T-helper 2 cell treated with Interferon-gamma antibody and Interleukin-4, amounts not matched to agents 100 ng/mL and 5 ng/mL, for 36 hours (primary cell): ENCODE results near the gene EML3. TPM values are rescaled to one million over a fixed set of nuclear protein-coding genes. Genes with fewer than 3 reads are reported as not detected.
"Not testable (repeated sequence)": the region's sequence is repeated elsewhere in the genome, so short reads cannot be mapped to it uniquely, and the experiment has no call there.

Experiments used
- intact Hi-C: fragments of 100-400 bp; cut with micrococcal nuclease; formaldehyde crosslinking; loops from one replicate; pipeline ENCODE4 v1.15.1; 2023
- total RNA-seq: library from RNA; stranded (reverse); gene quantifications from 2 replicates; pipeline ENCODE4 v1.2.3, GENCODE V29; 2022

EML3 gene
- total RNA-seq, 1 donor from 2014 or later: 133 TPM

DNA sequence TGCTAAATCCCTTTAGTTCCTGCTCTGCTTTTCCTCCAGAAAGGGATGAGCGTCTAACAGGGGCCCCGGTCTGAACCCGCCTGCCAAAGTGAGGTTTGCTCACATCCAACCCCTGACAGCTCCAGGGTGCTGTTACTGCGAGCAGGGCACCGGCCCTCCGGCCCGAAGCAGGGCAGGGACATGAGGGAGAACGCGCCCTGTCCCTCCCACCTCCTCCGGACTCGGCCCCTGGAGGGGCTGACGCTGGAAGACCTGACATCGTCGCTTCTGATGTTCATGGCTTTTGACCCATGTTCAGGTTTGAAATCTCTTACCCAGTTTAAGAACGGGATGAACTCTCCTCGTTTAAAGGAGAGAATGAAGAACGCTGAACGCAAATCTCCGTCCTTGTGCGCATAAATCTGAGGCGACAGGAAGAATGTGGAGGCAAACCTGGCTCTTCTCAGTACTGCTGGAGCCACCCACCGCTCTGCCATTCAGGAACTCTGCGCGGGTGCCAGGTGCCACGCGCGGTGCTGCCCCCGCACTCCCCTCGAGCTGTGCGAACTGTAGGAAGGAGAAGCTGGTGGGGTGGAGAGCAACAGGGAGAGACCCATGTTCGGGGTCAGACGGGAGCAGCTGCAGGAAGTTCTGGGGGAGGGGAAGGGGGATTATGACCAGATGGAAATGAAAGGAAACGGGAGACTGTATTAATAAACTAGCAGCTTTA lies 38.1 kb downstream of the EML3 start:
- intact Hi-C loops: loop anchor here (1.0 to 5.0 kb wide), 2 partner anchors 17 to 268 kb away; partner anchors contain the start of gene TUT1

DNA sequence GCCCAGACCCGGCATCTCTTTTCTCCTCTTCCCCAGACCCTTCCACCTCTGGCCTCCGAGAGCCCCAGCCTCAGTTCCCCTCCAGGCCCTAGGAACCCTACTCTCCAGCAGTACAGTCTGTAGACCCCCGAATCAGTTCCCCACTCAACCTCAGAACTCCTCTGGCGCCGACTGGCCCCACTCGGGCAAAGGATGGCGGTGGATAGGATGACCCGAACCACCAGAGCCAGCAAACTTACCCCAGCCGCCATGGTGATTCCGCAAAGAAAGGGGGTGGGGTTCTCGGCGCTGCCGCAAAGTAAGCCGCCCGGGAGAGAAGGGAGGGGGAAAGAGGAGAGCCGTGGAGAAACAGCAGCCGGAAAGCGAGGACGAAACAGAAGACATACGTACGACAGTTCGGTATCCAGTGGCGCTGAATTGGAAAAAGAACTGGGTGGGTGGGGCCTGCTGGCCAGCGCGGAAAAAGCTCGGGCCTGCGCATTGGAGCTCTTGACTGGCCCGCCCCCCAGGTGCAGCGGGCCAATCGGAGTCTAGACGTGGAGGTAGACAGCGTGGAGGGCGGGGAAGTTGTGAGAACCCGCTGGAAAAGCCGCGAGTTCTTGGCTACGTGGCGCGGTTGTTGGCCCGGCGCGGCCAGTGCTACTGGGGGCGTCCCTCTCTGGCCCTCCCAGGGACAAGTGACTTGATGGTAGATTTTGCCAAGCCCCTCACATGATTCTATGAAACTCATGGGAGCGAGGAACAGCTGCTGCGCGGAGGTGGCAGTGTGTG lies 38.8 kb downstream of the EML3 start, which contains the start of gene EEF1G:
Gene EEF1G (minus strand): TSS at position 300 of the 771 bp plus-strand sequence. CDS start 49 bp downstream, at position 251.
- intact Hi-C loops: loop anchor here (1.0 to 5.0 kb wide), 4 partner anchors 17 to 269 kb away; partner anchors contain the start of genes AHNAK and TUT1

DNA sequence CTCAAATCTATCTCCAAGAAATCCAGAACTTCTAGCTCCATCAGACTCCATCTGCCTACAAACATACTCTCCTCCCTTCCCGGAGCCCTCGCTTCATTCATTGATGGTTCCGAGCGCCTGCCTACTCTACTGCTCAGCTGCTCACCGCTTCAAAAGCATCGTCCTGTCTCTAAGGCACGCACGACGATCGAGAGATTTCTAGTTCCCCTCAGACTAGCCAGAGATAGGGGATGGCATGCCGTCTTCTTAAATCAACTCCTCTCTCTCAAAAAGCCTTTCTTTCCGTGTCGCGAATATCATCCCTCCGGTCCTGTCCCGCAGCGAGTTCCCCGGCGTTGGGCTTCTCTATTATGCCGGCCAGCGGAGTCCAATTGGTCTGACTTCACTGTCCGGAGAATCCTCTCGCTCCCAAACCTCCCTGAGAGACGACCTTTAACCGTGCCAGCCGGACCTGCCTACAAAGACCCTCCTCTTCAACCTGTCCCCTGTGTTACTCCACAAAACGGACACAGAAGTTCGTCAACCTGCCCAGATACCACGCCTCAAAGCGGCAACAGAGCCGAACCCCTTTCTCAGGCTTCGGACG lies 39.5 kb downstream of the EML3 start:
- intact Hi-C loops: loop anchor here (1.0 to 5.0 kb wide), 3 partner anchors 17 to 269 kb away; partner anchors contain the start of gene AHNAK

DNA sequence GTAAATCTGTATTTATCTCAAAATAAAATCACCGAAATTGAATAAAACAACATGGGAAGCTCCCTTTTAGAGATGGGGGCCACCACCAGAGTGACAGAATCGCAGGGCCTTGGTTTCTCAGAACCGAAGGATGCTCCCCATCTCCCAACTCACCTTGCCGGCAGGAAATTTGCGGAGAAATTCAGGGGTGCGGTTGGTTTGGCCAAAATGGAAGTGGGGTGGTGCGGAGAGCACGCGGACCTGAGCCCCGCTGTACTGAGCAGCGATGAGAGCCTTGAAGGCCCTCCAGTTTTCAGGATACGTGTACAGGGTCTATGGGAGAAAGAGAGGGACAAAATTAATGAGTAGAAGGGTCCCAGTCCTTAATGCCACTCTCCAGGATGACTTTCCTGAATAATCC lies 40.1 kb downstream of the EML3 start:
- intact Hi-C loops: loop anchor here (5.0 kb wide), 1 partner anchor 270 kb away; no protein-coding TSS in a partner anchor

DNA sequence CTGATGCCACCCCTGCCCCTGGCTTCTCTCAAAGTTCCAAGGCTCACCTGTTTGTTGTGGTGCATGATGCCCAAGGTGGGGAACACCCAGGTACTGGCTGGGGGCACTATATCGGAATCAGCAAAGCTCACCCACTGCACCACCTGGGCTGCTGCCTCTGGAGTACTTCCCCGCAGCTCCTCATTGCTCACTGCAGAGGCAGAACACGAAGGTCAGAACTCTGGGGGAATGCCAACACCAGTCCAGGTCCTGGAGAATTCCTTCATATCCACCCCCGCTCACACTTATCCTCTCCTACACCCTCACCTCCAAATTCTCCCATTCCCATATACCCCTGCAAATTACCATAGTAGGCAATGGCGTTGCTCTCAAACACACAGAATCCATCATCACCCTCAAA lies 41.1 kb downstream of the EML3 start:
- intact Hi-C loops: loop anchor here (5.0 kb wide), 1 partner anchor 271 kb away; no protein-coding TSS in a partner anchor

DNA sequence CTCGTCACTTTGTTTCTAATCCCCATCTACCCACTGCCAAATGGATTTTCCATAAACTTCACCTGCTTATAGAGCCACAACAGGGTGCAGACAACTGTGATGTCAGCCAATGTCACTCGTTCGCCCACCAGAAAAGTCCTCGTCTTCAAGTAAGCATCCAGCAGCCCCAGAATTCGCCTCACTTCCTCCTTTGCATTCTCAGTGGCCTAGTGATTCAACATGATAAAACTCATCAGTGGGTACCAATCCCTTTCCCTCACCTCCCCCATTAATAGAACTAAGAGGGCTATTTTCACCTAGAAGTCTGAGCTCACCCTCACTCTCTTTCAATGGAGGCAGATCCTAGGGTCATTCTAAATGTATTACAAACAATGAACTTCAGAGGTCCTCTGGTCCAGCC lies 41.7 kb downstream of the EML3 start:
- intact Hi-C loops: loop anchor here (5.0 kb wide), 1 partner anchor 271 kb away; no protein-coding TSS in a partner anchor

DNA sequence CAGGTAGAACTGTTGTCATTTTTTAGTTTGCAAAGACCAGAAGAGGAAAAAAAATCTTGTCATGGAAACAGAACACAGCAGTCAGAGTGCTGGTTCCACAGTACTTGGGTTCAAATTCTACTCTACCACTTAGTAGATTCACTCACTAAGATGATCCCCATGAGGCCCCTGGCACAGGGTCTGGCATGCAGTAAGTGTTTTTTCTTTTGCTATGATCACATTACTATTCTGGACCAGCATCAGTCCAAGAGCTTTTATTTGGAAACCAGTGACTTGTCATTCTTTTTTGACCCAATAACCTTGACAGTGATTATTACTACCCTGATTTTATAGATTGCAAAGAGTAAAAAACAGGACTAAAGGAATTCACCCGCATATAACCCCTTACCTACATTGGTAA lies 43.0 kb downstream of the EML3 start:
- intact Hi-C loops: loop anchor here (5.0 kb wide), 1 partner anchor 273 kb away; no protein-coding TSS in a partner anchor

DNA sequence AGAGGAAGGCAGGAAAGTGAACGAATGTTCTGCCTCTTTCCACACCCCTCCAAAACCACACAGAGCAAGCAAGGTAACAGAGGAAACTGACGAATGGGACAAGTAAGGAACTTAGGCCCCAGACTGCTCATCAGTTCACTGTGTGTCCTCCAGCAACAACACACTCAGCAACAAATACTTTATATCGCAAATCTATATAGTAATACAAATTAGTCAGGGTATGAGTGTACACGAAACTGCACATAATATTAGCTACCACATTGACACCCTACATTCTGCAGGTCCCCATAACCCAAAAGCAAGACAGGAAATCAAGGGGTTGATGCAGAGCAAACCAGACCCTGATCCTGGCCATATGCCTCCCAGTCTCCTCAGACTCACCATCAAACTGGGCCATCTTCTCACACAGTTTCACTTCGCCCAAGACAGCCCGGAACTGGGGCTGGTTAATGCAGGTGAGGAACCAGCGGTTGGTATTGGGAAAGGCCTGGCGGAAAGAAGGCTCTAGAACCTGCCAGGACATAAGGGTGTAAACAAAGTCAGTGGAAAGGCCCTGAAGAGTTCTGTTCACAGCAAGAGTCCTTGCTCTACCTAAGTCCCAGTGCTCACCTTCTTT lies 45.4 kb downstream of the EML3 start:
- intact Hi-C loops: no loop called here

DNA sequence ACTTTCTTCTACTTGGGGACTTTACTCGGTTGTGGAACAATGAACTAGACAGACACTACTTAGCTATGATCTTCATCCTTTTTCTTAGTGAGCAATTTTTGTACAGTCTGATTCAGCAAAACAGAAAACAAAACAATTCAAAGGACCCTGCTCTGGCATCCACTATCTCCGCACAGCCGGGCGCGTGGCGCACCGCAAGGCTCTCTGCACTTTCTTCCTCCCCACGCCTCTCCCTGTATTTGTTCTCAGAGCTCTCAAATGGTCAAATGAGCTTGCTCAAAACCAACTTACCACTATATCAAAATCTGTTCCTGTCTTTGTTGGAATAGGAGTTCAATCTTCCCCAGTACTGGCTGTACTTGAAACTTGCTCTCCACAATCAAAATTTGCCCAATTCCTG lies 46.3 kb downstream of the EML3 start:
- intact Hi-C loops: no loop called here

DNA sequence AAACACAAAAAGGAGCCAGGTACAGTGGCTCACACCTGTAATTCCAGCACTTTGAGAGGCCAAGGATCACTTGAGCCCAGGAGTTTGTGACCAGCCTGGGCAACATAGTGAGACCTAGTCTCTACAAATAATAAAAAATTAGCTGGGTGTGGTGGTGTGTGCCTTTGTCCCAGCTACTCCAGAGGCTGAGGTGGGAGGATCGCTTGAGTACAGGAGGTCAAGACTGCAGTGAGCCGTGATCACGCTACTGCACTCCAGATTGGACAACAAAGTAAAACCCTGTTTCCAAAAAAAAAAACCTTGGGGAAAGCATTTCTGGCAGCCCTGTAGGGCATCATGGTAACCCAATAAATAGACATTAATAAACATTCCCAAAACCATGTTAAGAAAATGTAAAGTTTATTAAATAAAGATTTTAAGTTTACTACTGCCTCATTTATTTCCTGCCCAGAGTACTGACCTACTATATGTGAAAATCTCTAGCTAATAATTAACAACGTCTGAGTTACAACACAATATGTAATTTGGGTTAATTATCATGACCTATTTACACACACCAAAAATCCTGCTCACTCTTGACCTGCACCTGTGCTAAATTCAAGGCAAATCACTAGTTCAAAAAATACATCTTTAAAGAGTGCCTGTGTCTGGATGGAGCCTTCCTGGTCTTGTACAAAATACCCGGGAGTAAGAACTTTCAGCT lies 47.3 kb downstream of the EML3 start:
- intact Hi-C loops: no loop called here

DNA sequence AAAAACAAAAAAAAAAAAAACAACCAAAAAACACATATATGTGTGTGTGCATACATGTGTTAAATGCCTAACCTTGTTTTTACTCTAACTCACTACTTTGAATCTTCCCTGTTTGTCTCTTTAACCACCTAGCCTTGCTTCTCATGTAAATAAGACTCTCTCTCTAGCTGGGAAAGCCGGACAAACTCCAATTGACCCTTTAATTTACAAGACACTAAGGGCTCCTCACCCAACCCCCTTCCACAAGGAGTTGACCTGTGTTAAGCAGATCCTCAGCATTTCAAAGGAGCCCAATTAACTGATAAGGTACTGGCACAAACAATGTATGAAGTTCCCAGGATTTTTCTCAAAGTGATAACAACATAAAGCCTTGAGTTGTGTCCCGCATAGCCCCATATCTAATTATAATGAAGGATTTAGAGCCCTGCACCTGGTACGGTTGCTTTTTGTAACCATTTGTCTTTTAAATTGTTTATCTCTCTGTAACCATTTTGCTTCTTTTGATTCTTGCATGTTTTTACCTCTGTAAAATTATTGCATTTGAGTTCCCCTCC lies 50.8 kb downstream of the EML3 start:
- intact Hi-C loops: not testable (repeated sequence)

DNA sequence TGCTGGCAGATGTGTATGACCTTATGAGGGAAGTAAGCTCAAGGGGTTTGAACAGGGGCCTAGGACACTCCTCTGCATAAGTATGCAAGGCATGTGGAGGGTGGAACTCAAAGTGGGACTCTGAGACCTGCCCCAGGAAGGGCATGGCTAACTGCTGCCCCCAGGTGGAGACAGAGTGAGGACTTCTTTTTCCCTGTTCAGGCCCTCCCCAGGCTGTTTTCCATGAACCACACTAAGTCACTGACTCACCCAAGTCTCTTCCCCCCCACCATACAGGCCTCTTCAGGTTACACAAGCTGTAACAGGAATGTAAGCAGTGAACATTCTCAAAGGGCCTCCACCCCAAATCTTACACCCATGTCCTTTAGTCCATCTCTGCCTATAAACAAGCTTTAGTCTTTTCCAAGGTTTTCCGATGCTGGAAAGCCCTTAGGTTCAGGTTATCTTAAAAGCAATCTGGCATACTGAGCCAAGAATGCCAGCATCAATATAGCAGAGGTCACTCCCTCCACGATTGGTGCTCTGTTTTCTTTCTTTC lies 51.9 kb downstream of the EML3 start:
- intact Hi-C loops: loop anchor here (1.0 kb wide), 2 partner anchors 18 to 166 kb away; no protein-coding TSS in a partner anchor

DNA sequence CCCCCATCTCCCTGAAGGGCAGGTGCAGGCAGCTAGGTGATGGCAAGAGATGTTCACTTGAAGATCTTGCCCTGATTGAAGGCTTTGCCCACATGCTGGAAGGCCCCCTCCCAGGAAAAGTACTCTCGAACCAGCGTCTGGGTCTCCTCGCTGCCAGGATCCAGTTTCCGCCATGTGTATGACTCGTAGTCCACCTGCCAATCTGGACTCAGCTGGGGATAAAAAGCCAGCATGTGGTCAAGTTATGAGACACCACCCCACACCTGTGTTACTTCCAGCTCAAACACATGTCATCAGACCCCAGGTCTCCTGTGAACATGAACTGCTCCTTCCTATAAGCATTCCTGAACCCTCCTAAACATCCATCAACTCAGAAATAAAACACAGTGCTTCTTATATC lies 52.9 kb downstream of the EML3 start:
- intact Hi-C loops: loop anchor here (1.0 to 10.0 kb wide), 3 partner anchors 17 to 435 kb away; partner anchors contain the start of gene INCENP

DNA sequence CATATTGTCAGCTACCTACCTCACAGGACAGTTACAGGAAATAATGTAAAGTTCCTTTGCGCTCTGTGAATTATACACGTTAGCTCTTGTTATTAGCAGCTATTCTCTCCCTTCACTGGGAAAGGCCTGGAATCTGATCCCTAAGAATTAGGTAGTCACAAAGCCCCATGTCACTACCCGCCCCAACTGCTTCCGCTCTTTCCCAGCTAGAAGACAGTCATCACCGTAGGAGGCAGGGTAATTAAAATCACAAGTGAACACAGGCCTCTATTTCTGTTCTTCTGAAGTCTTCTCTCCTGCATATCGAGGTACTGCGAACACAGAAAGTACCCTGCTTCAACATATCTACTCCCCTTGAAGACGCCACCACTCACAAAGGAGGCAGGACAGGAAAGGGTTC lies 53.4 kb downstream of the EML3 start:
- intact Hi-C loops: loop anchor here (10.0 kb wide), 1 partner anchor 434 kb away; the partner anchor contains the start of gene INCENP

DNA sequence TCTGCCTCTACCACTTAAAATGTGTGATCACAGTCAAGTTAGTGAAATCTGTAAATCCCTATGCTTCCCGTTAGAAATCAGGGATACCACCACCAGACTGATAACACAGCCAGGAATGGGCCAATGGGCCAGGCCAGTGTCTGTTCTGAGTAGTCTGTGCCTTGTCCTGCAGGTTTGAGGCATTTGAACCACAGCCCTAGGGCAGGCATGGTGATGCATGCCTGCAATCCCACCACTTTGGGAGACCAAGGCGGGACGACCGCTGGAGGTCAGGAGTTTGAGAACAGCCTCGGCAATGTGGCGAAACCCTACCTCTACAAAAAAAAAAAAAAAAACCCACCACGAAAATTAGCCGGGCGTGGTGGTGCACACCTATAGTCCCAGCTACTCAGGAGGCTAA lies 53.9 kb downstream of the EML3 start:
- intact Hi-C loops: loop anchor here (10.0 kb wide), 1 partner anchor 434 kb away; the partner anchor contains the start of gene INCENP

DNA sequence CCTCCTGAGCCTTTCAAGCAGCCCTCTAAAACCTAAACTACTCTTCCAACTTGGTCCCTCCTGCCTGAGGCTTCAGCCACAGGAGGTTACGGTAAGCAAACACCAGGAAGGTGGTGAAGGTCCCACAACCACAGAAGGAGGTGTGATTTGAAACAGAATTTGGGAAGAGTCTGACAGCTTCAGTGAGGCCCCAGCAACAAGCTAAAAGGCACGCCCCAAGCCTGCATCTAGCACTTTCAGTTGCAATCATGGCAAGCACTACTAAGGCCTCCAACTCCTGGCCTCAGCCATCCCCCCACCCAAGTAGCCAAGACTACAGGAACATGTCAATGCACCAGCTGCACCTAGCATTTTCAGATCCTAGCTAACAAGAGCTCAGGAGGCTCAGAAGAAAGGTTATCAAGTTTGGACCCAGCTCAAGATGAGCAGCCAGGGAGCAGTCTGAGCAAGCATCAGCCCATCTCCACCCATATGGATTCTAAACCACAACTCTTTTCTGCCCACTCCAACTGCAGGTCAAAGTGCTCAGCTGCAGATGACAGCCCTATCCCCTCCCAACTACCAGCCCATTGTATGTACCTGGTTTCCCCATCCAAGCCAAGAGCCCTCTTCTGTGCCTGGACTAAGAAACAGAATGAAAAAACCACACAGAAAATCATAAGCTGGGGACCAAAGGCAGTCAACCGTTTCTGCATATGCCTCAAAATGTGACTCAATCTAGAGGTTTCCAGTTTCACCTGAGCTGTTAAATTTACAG lies 55.5 kb downstream of the EML3 start:
- intact Hi-C loops: loop anchor here (1.0 to 10.0 kb wide), 4 partner anchors 16 to 432 kb away; partner anchors contain the start of genes EEF1G and INCENP

DNA sequence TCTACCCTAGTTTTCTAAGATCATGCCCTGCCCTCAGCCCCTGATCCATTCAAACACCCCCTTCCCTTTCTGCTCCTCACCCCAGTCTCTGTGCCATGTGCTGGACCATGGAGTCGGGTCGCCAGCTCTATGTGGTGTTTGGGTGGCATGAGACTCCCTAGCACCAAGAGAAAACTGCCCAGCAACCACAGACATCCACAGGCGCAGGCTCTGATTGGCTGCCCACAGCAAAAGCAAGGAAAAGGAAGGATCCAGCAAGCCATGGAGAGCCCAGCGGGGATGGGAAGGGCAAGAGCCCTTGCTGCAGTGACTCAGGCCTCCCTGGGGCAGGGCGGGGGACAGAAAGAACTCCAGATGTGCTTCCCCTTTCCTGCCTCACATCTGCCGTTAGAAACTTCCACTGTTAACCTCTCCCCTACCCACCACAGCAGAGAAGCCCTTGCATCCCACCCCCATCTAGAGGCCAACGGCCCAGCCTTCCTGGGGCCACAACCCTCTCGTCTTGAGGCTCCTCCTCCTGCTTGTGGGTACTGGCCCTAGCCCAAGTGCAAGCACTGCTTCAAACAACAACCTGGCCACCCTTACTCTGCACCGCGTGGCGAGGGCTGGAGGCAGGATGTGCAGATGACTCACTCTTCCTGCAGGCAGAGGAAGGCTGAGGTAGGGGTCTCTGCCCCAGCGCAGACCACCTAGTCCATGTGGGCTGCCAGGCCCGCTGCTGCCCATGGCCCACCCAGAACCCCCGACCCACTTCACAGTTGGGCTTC lies 56.3 kb downstream of the EML3 start:
- intact Hi-C loops: loop anchor here (1.0 to 10.0 kb wide), 3 partner anchors 17 to 431 kb away; partner anchors contain the start of genes EEF1G and INCENP
